Activated CD8-positive, alpha-beta T cell treated with anti-CD3 and anti-CD28 coated beads for 36 hours (primary cell): ENCODE results near the gene IL6. TPM values are rescaled to one million over a fixed set of nuclear protein-coding genes. Genes with fewer than 3 reads are reported as not detected.

Source experiments
- ATAC-seq: fragments of 200-7000 bp; cut with Tn5 transposase; one replicate; pipeline ENCODE4 v1.10.0; 2021; ENCODE audit warnings: mild to moderate bottlenecking, moderate library complexity
- CTCF ChIA-PET: fragments of 350-600 bp; sonication (Branson Sonifier 250); formaldehyde crosslinking; loops from one replicate; lab custom pipeline; 2021; ENCODE audit warnings: antibody characterized with exemption; lab: Charles Lee
- POLR2A ChIA-PET: fragments of 350-600 bp; sonication (Branson Sonifier 250); formaldehyde crosslinking; loops from one replicate; lab custom pipeline; 2021; ENCODE audit warnings: antibody characterized with exemption; lab: Charles Lee
- DNase-seq: peaks from one replicate; pipeline ENCODE4 v3.0.0-alpha.2; 2020
- H3K27ac Mint-ChIP-seq: one replicate; pipeline ENCODE4 v1.8.0; 2021; ENCODE audit warnings: mild to moderate bottlenecking, mixed read lengths
- H3K27me3 Mint-ChIP-seq: one replicate; pipeline ENCODE4 v1.8.0; 2021; ENCODE audit warnings: mixed read lengths
- H3K36me3 Mint-ChIP-seq: one replicate; pipeline ENCODE4 v1.8.0; 2021; ENCODE audit warnings: low read depth, mixed read lengths
- H3K4me1 Mint-ChIP-seq: one replicate; pipeline ENCODE4 v1.8.0; 2021; ENCODE audit warnings: low read depth, mixed read lengths
- H3K4me3 Mint-ChIP-seq: one replicate; pipeline ENCODE4 v1.8.0; 2021; ENCODE audit warnings: mild to moderate bottlenecking, moderate library complexity, mixed read lengths
- H3K9me3 Mint-ChIP-seq: one replicate; pipeline ENCODE4 v1.8.0; 2021; ENCODE audit warnings: mixed read lengths
- CTCF ChIP-seq: fragments of 200-600 bp; IDR thresholded peaks from one replicate; pipeline ENCODE4 v1.8.0; 2022; ENCODE audit warnings: antibody characterized with exemption, mild to moderate bottlenecking
- intact Hi-C: fragments of 100-400 bp; cut with micrococcal nuclease; formaldehyde crosslinking; loops from one replicate; pipeline ENCODE4 v1.10.0; 2022
- total RNA-seq, 2 experiments: library from RNA; stranded (reverse); gene quantifications; one replicate each; pipeline ENCODE4 v1.2.3, GENCODE V29; 2021

Gene IL6
- total RNA-seq, 2 experiments from 2014 or later, result not detected

DNA sequence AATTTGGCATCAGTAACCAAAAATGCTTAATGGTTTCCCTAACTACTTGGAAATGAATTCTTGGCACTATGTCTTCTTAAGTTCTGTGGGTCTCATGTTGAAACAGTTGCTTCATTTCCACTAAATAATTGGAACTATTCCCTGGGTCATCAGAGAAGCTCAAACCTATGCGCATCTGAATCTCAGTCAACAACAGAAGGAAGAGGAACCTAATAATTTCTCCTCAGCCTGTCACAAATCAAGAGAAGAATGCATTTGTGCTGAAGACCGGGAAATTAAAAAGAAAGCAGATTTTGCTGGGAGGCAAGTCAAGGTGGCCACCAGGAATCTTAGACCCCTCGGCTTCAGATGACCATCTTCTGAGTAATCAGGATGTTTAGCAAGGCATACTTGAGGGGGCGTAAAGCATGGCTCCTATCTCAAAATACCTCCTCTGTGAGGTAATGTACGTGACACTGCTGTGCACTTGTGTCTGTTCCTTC lies 54.3 kb downstream of the IL6 start:
- DNase-seq (no peak), ATAC-seq (no peak)
- Mint-ChIP-seq H3K27me3 (peaks cover 5% of the 10 kb centered on the region), H3K4me1 (no peaks in the 10 kb centered on the region), H3K9me3 (no peaks in the 10 kb centered on the region), H3K4me3 (no peak overlapping the region), H3K36me3 (no peaks in the 10 kb centered on the region), H3K27ac (no peak overlapping the region)
- POLR2A ChIA-PET, result no interaction called here
- CTCF ChIA-PET, result interaction anchor here (0.9 to 6.5 kb wide), 11 partner anchors 9 to 274 kb away, joined by 3 to 103 read pairs (median 4); partner anchors contain the start of gene IL6
- no peak for TF ChIP-seq CTCF
- intact Hi-C loops, result loop anchor here (5.0 kb wide), 1 partner anchor 219 kb away; no protein-coding TSS in a partner anchor

Other genes starting within 250 kb of the IL6 start
- not detected for gene STEAP1B, start 227.0 kb upstream of the IL6 start, total RNA-seq
- gene TOMM7, start 95.6 kb downstream of the IL6 start, total RNA-seq, result 100 to 1,000 TPM; 206 to 240 TPM